ENCODE measurements around the gene SBSN.

The SBSN gene

GRCh38 chr19:35528218-35529038 lies at the start of gene SBSN:
Gene SBSN (minus strand): TSS chr19:35528311. CDS start chr19:35528281, 30 bp downstream.
- no peak for DNase-seq

GRCh38 chr19:35571406-35571965 lies 43.4 kb upstream of the SBSN start:
- no peak for DNase-seq

- DNase-seq: no peak
Measured at GRCh38 chr19:35569281-35569781, 41.2 kb upstream of the SBSN start.

- DNase-seq: no peak
Measured at GRCh38 chr19:35566738-35567137, 38.6 kb upstream of the SBSN start.

GRCh38 chr19:35565016-35565856 lies 37.1 kb upstream of the SBSN start:
- no peak for DNase-seq

GRCh38 chr19:35563207-35563829 lies 35.2 kb upstream of the SBSN start, which contains the start of gene ATP4A:
Gene ATP4A (minus strand): TSS chr19:35563658. CDS start chr19:35563629, 29 bp downstream.
- DNase-seq: no peak

GRCh38 chr19:35562776-35563175 lies 34.7 kb upstream of the SBSN start:
- no peak for DNase-seq

GRCh38 chr19:35562336-35562735 lies 34.2 kb upstream of the SBSN start:
- no peak for DNase-seq

GRCh38 chr19:35561436-35561835 lies 33.3 kb upstream of the SBSN start:
- no peak for DNase-seq

- no peak for DNase-seq
Measured at GRCh38 chr19:35560677-35561076, 32.6 kb upstream of the SBSN start.

- DNase-seq: no peak
Measured at GRCh38 chr19:35560271-35560670, 32.2 kb upstream of the SBSN start.

- DNase-seq: no peak
Measured at GRCh38 chr19:35559781-35560180, 31.7 kb upstream of the SBSN start.

- DNase-seq: peak; percentile 5
Measured at GRCh38 chr19:35559281-35559659, 31.2 kb upstream of the SBSN start.

GRCh38 chr19:35558400-35559280 lies 30.5 kb upstream of the SBSN start:
- no peak for DNase-seq

- peak; percentile 58 for DNase-seq
Measured at GRCh38 chr19:35557539-35558399, 29.7 kb upstream of the SBSN start.

GRCh38 chr19:35556846-35557538 lies 28.9 kb upstream of the SBSN start:
- DNase-seq: no peak

- no peak for DNase-seq
Measured at GRCh38 chr19:35556025-35556590, 28.0 kb upstream of the SBSN start.

GRCh38 chr19:35555301-35556005 lies 27.3 kb upstream of the SBSN start:
- peak; percentile 3 for DNase-seq

GRCh38 chr19:35554076-35554475 lies 26.0 kb upstream of the SBSN start:
- no peak for DNase-seq
